GM23338 (cell line): ENCODE data around the gene CPTP. TPM values are rescaled to one million over a fixed set of nuclear protein-coding genes. Genes with fewer than 3 reads are reported as not detected.

Experiments
- ATAC-seq: fragments of 200-7000 bp; cut with Tn5 transposase; 3 replicates; pipeline ENCODE4 v1.9.1; 2020
- DNase-seq: peaks from one replicate; pipeline ENCODE4 v3.0.0-alpha.2; 2015; ENCODE audit warnings: low spot score
- H2AFZ ChIP-seq: fragments of 200-600 bp; sonication (generic); 2 replicates; pipeline ENCODE4 v1.8.0; 2016; ENCODE audit warnings: antibody characterized with exemption, mild to moderate bottlenecking, moderate library complexity
- H3F3A ChIP-seq: fragments of 200-600 bp; sonication (generic); replicated peaks from 2 replicates; pipeline ENCODE4 v1.8.0; 2017; ENCODE audit warnings: antibody characterized with exemption, mixed run types, low read depth
- H3K27ac ChIP-seq: fragments of 200-600 bp; sonication (generic); 2 replicates; pipeline ENCODE4 v1.6.1; 2016; ENCODE audit warnings: low read depth
- H3K27me3 ChIP-seq: fragments of 200-600 bp; sonication (generic); 2 replicates; pipeline ENCODE4 v1.8.0; 2016; ENCODE audit warnings: mild to moderate bottlenecking, mixed run types, moderate library complexity; ENCODE audit not compliant: insufficient read depth
- H3K36me3 ChIP-seq: fragments of 200-600 bp; sonication (generic); 2 replicates; pipeline ENCODE4 v1.8.0; 2016; ENCODE audit warnings: mild to moderate bottlenecking; ENCODE audit not compliant: insufficient read depth
- H3K4me1 ChIP-seq: fragments of 200-600 bp; sonication (generic); 2 replicates; pipeline ENCODE4 v1.8.0; 2016; ENCODE audit warnings: mild to moderate bottlenecking, moderate library complexity; ENCODE audit not compliant: insufficient read depth
- H3K4me2 ChIP-seq: fragments of 200-600 bp; sonication (generic); 2 replicates; pipeline ENCODE4 v1.7.1; 2017; ENCODE audit warnings: mixed run types
- H3K4me3 ChIP-seq: fragments of 200-600 bp; sonication (generic); 2 replicates; pipeline ENCODE4 v1.6.1; 2016; ENCODE audit warnings: mixed run types
- H3K79me2 ChIP-seq: fragments of 200-600 bp; sonication (generic); replicated peaks from 2 replicates; pipeline ENCODE4 v1.8.0; 2017; ENCODE audit warnings: mild to moderate bottlenecking; ENCODE audit not compliant: insufficient read depth
- H3K9me2 ChIP-seq: fragments of 200-600 bp; sonication (generic); 2 replicates; pipeline ENCODE4 v1.8.0; 2017; ENCODE audit not compliant: insufficient read depth
- H4K20me1 ChIP-seq: fragments of 200-600 bp; sonication (generic); replicated peaks from 2 replicates; pipeline ENCODE4 v1.8.0; 2017; ENCODE audit warnings: mild to moderate bottlenecking; ENCODE audit not compliant: insufficient read depth
- H3K27ac Mint-ChIP-seq: 2 replicates; pipeline ENCODE4 v1.8.0; 2020; ENCODE audit warnings: inconsistent platforms, mild to moderate bottlenecking, moderate library complexity, mixed read lengths
- H3K27me3 Mint-ChIP-seq: 3 replicates; pipeline ENCODE4 v1.8.0; 2022; ENCODE audit warnings: low read depth, mild to moderate bottlenecking, moderate library complexity, mixed read lengths, inconsistent platforms; ENCODE audit not compliant: insufficient read depth, poor library complexity
- H3K36me3 Mint-ChIP-seq: 3 replicates; pipeline ENCODE4 v1.8.0; 2021; ENCODE audit warnings: low read depth, mild to moderate bottlenecking, inconsistent platforms, moderate library complexity, mixed read lengths
- H3K4me1 Mint-ChIP-seq: 3 replicates; pipeline ENCODE4 v1.8.0; 2020; ENCODE audit warnings: mild to moderate bottlenecking, inconsistent platforms, mixed read lengths
- H3K4me3 Mint-ChIP-seq: 3 replicates; pipeline ENCODE4 v1.8.0; 2021; ENCODE audit warnings: moderate library complexity, mild to moderate bottlenecking, inconsistent platforms, mixed read lengths
- H3K9me3 Mint-ChIP-seq: 3 replicates; pipeline ENCODE4 v1.8.0; 2020; ENCODE audit warnings: moderate library complexity, mild to moderate bottlenecking, inconsistent platforms, mixed read lengths
- CTCF ChIP-seq, 2 experiments: fragments of 200-600 bp in 1 of 2; sonication (generic) in 1 of 2; conservative IDR thresholded peaks; 2 replicates each; pipeline versions ENCODE4 v1.5.1 to v1.6.1; 2016 to 2017; ENCODE audit warnings: antibody characterized with exemption in 2 of 2, low read depth in 2 of 2, mild to moderate bottlenecking in 2 of 2, moderate library complexity in 1 of 2
- EZH2phosphoT487 ChIP-seq: fragments of 200-600 bp; sonication (generic); IDR thresholded peaks from one replicate; pipeline ENCODE4 v1.8.1; 2018; ENCODE audit warnings: antibody characterized with exemption; ENCODE audit not compliant: unreplicated experiment
- NANOG ChIP-seq: IDR thresholded peaks from 2 replicates; pipeline ENCODE4 v1.6.1; 2016; ENCODE audit warnings: antibody characterized with exemption, borderline replicate concordance
- polyA plus RNA-seq: library from polyadenylated mRNA; unstranded; fragments of >200 nt; fragmentation: Nextera tagmentation; extraction: Ambion mirVana; gene quantifications from 2 replicates; pipeline ENCODE4 v1.2.1, GENCODE V29; 2016
- total RNA-seq: library from RNA; depleted of rRNA; stranded (reverse); fragments of >200 nt; shearing (Covaris generic); gene quantifications from 2 replicates; pipeline ENCODE4 v1.2.3, GENCODE V29; 2014
- TF ChIP-seq, protein P1 (sequence below): fragments of 250-450 bp; sonication (Bioruptor Pico); IDR thresholded peaks from 2 replicates; pipeline ENCODE4 v1.5.0; 2020; ENCODE audit warnings: mild to moderate bottlenecking, moderate library complexity

Gene CPTP
- total and polyA plus RNA-seq, 2 experiments from 2014 or later = 8.1 to 13.5 TPM

DNA sequence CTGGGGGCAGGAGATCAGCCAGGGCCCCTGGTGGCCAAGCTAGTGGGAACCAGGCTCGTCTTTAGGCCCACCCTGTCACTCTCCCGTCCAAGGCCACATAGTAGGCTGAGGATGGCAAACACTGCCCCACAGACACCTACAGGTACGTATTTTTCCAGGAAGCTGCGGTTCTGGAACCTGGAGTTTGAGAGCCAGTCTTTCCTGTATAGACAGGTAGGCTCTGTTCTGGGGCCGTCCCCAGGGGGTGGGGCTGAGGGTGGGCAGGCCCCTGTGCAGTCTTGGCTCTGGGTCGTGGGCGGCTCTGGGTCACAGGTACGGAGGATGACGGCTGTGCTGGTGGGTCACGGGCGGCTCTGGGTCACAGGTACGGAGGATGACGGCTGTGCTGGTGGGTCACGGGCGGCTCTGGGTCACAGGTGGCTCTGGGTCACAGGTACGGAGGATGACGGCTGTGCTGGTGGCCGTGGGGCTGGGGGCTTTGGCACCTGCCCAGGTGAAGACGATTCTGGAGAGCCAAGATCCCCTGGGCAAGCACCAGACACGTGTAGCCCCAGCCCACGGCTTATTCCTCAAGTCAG lies 14.0 kb upstream of the CPTP start:
- Mint-ChIP-seq H3K4me3 (peak overlapping the region; percentile 43; the same call in 2 of the 3 replicates), H3K4me1 (peaks cover 20% of the 10 kb centered on the region; the same call in 2 of the 3 replicates), H3K27ac (no peak overlapping the region), H3K27me3 (peaks cover 23% of the 10 kb centered on the region), H3K36me3 (peaks cover 29% of the 10 kb centered on the region), H3K9me3 (no peaks in the 10 kb centered on the region)
- Histone ChIP-seq H3F3A (peaks cover 19% of the 10 kb centered on the region), H3K27ac (no peak overlapping the region), H4K20me1 (peaks cover 6% of the 10 kb centered on the region; the same call in 1 of the 2 replicates), H3K4me2 (no peak overlapping the region), H3K36me3 (peaks cover 8% of the 10 kb centered on the region; the same call in 1 of the 2 replicates), H3K4me3 (no peak overlapping the region), H3K9me2 (no peaks in the 10 kb centered on the region), H3K4me1 (peaks cover 4% of the 10 kb centered on the region; the same call in 1 of the 2 replicates), H2AFZ (no peak overlapping the region), H3K79me2 (peaks cover 5% of the 10 kb centered on the region; the same call in 1 of the 2 replicates), H3K27me3 (no peaks in the 10 kb centered on the region)
- ATAC-seq = no peak
- TF ChIP-seq, protein P1, sequence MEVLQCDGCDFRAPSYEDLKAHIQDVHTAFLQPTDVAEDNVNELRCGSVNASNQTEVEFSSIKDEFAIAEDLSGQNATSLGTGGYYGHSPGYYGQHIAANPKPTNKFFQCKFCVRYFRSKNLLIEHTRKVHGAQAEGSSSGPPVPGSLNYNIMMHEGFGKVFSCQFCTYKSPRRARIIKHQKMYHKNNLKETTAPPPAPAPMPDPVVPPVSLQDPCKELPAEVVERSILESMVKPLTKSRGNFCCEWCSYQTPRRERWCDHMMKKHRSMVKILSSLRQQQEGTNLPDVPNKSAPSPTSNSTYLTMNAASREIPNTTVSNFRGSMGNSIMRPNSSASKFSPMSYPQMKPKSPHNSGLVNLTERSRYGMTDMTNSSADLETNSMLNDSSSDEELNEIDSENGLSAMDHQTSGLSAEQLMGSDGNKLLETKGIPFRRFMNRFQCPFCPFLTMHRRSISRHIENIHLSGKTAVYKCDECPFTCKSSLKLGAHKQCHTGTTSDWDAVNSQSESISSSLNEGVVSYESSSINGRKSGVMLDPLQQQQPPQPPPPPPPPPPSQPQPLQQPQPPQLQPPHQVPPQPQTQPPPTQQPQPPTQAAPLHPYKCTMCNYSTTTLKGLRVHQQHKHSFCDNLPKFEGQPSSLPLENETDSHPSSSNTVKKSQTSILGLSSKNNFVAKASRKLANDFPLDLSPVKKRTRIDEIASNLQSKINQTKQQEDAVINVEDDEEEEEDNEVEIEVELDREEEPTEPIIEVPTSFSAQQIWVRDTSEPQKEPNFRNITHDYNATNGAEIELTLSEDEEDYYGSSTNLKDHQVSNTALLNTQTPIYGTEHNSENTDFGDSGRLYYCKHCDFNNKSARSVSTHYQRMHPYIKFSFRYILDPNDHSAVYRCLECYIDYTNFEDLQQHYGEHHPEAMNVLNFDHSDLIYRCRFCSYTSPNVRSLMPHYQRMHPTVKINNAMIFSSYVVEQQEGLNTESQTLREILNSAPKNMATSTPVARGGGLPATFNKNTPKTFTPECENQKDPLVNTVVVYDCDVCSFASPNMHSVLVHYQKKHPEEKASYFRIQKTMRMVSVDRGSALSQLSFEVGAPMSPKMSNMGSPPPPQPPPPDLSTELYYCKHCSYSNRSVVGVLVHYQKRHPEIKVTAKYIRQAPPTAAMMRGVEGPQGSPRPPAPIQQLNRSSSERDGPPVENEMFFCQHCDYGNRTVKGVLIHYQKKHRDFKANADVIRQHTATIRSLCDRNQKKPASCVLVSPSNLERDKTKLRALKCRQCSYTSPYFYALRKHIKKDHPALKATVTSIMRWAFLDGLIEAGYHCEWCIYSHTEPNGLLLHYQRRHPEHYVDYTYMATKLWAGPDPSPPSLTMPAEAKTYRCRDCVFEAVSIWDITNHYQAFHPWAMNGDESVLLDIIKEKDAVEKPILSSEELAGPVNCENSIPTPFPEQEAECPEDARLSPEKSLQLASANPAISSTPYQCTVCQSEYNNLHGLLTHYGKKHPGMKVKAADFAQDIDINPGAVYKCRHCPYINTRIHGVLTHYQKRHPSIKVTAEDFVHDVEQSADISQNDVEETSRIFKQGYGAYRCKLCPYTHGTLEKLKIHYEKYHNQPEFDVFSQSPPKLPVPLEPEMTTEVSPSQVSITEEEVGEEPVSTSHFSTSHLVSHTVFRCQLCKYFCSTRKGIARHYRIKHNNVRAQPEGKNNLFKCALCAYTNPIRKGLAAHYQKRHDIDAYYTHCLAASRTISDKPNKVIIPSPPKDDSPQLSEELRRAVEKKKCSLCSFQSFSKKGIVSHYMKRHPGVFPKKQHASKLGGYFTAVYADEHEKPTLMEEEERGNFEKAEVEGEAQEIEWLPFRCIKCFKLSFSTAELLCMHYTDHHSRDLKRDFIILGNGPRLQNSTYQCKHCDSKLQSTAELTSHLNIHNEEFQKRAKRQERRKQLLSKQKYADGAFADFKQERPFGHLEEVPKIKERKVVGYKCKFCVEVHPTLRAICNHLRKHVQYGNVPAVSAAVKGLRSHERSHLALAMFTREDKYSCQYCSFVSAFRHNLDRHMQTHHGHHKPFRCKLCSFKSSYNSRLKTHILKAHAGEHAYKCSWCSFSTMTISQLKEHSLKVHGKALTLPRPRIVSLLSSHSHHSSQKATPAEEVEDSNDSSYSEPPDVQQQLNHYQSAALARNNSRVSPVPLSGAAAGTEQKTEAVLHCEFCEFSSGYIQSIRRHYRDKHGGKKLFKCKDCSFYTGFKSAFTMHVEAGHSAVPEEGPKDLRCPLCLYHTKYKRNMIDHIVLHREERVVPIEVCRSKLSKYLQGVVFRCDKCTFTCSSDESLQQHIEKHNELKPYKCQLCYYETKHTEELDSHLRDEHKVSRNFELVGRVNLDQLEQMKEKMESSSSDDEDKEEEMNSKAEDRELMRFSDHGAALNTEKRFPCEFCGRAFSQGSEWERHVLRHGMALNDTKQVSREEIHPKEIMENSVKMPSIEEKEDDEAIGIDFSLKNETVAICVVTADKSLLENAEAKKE = no peak
- no peak for TF ChIP-seq CTCF (conservative IDR thresholded peaks at IDR 0.05; ENCODE audit: low read depth in 2 of 2)
- TF ChIP-seq EZH2phosphoT487 = no peak
- no peak for TF ChIP-seq NANOG
- peak; percentile 4 for DNase-seq
